Astrocyte of the spinal cord (primary cell): ENCODE results near the gene RNF111.
"Not testable (repeated sequence)": the region's sequence is repeated elsewhere in the genome, so short reads cannot be mapped to it uniquely, and the experiment has no call there.

Source experiments
- DNase-seq: peaks from one replicate; pipeline ENCODE4 v3.0.0; 2011; ENCODE audit warnings: low read depth, low spot score
- H3K4me3 ChIP-seq: 2 replicates; pipeline ENCODE4 v1.5.1; 2011; ENCODE audit warnings: low read depth, mild to moderate bottlenecking, low read length, moderate library complexity
- in situ Hi-C: cut with HindIII; loops from 2 replicates; pipeline ENCODE4 v1.10.0; 2017; ENCODE audit warnings: low sequenced_read_pairs
- TF ChIP-seq, protein P1 (sequence below): IDR thresholded peaks from 2 replicates; pipeline ENCODE4 v1.5.1; 2012; ENCODE audit warnings: low read depth, mild to moderate bottlenecking, low read length, inconsistent platforms

RNF111 gene

GRCh38 chr15:59116771-59117170, 129.3 kb downstream of the RNF111 start:
- no peak overlapping the region for H3K4me3 ChIP-seq
- DNase-seq: no peak
- in situ Hi-C loops: no loop called here
- TF ChIP-seq, protein P1, sequence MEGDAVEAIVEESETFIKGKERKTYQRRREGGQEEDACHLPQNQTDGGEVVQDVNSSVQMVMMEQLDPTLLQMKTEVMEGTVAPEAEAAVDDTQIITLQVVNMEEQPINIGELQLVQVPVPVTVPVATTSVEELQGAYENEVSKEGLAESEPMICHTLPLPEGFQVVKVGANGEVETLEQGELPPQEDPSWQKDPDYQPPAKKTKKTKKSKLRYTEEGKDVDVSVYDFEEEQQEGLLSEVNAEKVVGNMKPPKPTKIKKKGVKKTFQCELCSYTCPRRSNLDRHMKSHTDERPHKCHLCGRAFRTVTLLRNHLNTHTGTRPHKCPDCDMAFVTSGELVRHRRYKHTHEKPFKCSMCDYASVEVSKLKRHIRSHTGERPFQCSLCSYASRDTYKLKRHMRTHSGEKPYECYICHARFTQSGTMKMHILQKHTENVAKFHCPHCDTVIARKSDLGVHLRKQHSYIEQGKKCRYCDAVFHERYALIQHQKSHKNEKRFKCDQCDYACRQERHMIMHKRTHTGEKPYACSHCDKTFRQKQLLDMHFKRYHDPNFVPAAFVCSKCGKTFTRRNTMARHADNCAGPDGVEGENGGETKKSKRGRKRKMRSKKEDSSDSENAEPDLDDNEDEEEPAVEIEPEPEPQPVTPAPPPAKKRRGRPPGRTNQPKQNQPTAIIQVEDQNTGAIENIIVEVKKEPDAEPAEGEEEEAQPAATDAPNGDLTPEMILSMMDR: no peak

DNA sequence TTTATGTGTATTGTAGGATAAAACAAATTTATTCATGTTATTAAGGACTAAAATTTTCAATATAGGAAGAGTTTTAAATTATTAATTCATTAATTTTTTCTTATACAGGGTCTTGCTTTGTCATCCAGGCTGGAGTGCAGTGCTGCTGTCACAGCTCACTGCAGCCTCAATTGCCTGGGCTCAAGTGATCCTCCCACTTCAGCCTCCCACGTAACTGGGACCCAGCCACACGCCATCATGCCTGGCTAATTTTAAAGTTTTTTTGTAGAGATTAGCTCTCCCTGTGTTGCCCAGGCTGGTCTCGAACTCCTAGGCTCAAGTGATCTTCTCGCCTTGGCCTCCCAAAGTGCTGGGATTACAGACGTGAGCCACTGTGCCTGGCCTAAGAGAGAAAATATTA, 132.2 kb downstream of the RNF111 start:
- in situ Hi-C loops: no loop called here
- TF ChIP-seq, protein P1: no peak

DNA sequence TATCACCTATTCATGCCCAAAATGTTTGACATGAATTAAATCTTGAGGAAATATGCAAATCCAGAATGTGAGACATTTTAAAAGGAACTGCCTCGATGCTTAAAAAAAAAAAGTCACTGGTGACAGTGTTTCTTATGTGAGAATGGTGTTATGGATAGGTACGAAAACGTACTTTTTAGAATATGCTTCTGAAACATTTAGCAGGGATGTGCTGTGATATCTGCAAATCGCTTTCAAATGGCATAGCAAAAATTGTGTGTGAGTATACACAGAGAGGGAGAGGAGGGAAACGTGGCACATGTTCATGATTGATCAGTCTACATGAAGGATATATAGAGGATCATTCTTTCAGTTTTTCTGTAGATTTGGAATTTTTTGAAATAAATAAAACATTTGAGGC, 133.5 kb downstream of the RNF111 start:
- H3K4me3 ChIP-seq: no peak overlapping the region
- in situ Hi-C loops: no loop called here
- no peak for DNase-seq
- TF ChIP-seq, protein P1: no peak

More for the DNA sequence above, 132.2 kb downstream of the RNF111 start:
- H3K4me3 ChIP-seq: no peak overlapping the region
- DNase-seq: no peak

GRCh38 chr15:59124261-59124660, 136.8 kb downstream of the RNF111 start:
- in situ Hi-C loops: no loop called here

GRCh38 chr15:59125683-59126082, 138.2 kb downstream of the RNF111 start:
- DNase-seq, in situ Hi-C loops, H3K4me3 ChIP-seq: not testable (repeated sequence)

More at GRCh38 chr15:59124261-59124660, 136.8 kb downstream of the RNF111 start:
- H3K4me3 ChIP-seq: no peak overlapping the region
- DNase-seq: no peak
- TF ChIP-seq, protein P1: no peak

GRCh38 chr15:59127255-59127654, 139.8 kb downstream of the RNF111 start:
- H3K4me3 ChIP-seq, in situ Hi-C loops, DNase-seq: not testable (repeated sequence)

DNA sequence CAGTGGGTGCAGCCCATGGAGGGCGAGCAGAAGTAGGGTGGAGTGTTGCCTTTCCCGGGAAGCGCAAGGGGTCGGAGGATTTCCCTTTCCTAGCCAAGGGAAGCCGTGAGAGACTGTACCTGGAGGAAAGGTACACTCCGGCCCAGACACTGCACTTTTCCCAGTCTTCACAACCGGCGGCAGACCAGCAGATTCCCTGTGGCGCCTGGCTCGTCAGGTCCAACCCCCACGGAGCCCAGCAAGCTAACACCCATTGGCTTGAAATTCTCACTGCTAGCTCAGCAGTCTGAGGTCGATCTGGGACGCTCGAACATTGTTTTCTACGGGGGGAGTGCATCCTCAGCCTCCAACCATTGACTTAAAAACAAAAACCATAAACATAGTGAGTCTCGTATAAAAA, 144.0 kb downstream of the RNF111 start:
- H3K4me3 ChIP-seq: no peak overlapping the region
- in situ Hi-C loops: no loop called here
- TF ChIP-seq, protein P1: no peak
- DNase-seq: no peak

DNA sequence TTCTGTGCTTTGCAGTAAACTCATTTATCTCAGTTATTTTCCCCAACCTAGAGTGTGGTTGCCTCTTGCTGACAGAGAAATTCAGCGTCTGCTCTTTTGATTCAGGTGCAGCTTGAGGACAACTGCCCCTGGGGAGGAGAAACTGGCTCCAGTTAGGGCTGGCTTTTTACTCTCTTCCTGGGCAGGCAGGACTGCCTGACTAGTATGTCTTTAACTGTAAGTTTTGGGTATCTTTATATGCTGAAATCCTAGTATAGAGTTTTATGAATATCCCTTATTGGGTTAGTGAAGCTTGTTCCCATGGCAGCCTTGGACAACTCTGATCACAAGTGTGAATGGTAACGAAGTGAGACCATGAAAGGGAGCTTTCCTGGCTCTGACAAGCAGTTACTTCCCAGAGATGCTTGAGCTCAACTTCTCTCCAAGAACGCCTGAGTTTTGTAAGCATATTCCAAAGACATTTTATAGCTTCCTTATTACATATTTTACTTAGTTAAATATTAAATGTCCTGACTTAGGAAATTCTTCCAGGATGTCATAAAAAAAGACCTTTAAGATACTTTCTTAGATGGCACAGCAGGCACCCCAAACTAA, 144.6 kb downstream of the RNF111 start:
- H3K4me3 ChIP-seq: no peak overlapping the region
- TF ChIP-seq, protein P1: no peak
- in situ Hi-C loops: no loop called here
- no peak for DNase-seq
